OCI-M2 (cell line): ENCODE data around the gene KRTAP19-4.
"Not testable (repeated sequence)": the region's sequence is repeated elsewhere in the genome, so short reads cannot be mapped to it uniquely, and the experiment has no call there.

Experiments used
- DNase-seq: peaks from one replicate; lab custom pipeline; 2025; ENCODE audit not compliant: unreplicated experiment; lab: John Stamatoyannopoulos, UW

The KRTAP19-4 gene, protein sequence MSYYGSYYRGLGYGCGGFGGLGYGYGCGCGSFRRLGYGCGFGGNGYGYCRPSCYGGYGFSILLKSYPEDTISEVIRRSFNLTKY

DNA sequence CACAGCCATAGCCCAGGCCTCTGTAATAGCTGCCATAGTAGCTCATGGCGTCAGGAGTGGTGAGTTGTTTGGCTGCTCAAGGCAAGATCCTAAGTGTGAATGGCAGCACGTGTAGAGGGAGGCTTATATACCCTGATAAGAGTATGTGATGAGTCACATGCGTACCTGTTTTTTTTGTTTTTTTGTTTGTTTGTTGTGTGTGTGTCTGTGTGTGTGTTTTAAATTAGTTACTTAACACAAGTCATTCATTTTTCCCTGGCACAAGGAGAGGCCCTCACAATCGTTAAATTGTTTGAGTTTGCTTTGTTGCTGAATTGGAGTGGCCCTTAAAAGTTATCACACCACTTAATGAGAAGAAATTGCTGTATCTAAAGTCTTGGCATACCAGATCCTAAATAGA is at the start of gene KRTAP19-4:
TSS of gene KRTAP19-4 (minus strand) at position 101 of the 400 bp plus-strand sequence. CDS start at position 46, 55 bp downstream.
- DNase-seq = no peak

DNA sequence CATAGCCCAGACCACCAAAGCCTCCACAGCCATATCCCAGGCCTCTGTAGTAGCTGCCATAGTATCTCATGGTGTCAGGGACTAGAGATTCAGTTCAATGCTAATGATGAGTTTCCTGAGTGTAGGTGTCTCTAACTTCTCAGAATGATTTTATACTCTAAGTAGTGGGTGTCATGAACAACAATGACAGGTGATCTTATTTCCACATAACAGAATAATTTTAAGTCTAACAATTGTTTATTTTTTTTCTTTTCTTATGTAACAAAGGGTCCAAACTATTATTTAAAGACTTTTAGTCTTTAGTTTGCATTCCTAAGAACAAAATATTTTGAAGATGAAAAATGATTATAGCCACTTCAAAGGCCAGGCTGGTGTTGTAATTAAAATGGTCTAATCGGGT is 44.8 kb upstream of the KRTAP19-4 start, which contains the start of gene KRTAP19-6:
TSS of gene KRTAP19-6 (minus strand) at position 101 of the 400 bp plus-strand sequence. CDS start at position 70, 31 bp downstream.
- no peak for DNase-seq

DNA sequence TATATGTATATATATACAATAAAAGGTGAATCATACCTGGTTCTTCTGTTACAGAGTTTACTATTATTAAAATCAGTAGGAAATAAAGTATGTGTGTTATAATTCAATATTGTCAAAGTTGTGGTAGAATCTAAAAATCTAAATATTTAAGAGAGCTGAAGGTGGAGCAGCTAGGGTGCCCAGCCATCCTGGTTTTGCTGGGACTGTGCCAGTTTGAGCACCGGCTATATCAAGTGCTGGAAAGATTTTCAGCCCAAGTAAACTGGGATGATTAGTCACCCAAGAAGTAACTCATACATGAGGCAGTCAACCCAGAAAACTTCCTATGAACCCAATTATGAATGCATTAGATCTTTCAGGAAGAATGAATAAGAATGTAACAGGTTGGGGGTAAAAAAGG is 21.9 kb upstream of the KRTAP19-4 start:
- no peak for DNase-seq

DNA sequence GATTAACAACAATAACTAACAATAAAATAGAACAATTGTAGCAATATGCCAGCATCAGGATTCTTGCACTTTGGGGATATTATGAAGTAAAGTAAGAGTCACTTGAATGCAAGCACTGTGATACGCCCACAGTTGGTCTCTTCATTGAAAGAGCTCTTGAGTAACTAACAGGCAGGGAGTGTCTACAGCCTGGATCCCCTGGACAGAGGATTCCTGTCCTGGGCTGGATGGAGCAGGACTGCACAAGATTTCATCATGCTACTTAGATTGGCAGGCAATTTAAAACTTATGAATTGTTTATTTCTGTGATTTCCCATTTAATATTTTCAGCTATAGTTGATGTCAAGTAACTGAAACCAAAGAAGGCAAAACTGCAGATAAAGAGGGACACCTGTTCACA is 18.7 kb upstream of the KRTAP19-4 start:
- no peak for DNase-seq

DNA sequence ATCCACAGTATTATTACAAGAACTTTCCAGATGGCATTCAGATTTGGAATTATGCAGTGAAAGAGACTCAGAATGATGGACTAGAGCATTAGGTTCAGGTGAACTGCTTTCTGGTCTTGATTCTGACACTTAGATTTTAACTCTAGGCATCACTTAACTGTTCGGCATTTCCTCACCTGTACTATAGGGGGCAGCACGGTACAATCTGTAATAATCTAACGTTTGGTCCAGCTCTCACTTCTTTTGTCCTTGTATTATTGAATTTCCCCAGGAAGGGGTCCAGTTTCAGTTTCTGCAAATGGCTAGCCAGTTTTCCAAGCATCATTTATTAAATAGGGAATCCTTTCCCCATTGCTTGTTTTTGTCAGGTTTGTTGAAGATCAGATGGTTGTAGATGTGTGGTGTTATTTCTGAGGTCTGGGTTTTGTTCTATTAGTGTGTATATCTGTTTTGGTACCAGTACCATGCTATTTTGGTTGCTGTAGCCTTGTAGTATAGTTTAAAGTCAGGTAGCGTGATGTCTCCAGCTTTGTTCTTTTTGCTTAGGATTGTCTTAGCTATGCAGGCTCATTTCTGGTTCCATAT is 8.7 kb upstream of the KRTAP19-4 start:
- DNase-seq = not testable (repeated sequence)

DNA sequence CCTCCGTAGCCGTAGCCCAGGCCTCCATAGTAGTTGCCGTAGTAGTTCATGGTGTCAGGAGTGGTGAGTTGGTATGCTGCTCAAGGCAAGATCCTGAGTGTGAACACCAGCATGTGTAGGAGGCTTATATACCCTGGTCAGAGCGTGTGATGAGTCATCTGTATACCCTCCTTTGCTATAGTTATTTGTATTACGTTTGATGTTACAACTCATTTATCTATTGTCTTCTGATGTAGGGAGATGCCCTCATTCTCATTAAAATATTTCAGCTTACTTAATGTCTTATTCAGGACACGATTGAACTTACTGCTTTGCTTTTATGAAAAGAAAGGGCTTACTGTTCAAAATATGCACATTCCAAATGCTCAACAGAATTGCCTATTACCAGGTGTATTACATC is 5.1 kb upstream of the KRTAP19-4 start, which contains the start of gene KRTAP19-5:
TSS of gene KRTAP19-5 (minus strand) at position 101 of the 400 bp plus-strand sequence. CDS start at position 50, 51 bp downstream.
- DNase-seq = no peak

DNA sequence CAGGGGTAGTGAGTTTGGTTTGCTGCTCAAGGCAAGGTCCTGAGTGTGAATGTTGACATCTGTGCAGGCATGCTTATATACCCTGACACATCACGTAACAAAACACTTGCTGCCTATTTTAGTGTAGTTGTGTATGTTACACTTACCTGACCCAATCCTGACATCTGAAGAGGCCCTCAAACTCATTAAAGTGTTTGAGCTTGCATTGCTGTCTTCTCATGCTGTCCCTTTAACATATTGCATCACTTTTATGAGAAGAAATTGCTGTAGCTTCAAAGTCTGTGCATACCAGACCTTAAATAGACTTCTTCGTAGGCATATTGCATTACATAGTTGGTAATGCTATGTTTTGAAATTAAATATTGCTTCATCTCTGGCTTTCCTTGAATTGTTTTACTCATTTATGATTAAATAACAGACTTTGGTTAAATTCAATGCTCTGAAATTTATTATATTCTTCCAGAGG is 5.0 kb downstream of the KRTAP19-4 start, which contains the start of gene KRTAP19-3:
TSS of gene KRTAP19-3 (minus strand) at position 51 of the 466 bp plus-strand sequence. CDS start 56 bp downstream, outside the sequence.
- no peak for DNase-seq

DNA sequence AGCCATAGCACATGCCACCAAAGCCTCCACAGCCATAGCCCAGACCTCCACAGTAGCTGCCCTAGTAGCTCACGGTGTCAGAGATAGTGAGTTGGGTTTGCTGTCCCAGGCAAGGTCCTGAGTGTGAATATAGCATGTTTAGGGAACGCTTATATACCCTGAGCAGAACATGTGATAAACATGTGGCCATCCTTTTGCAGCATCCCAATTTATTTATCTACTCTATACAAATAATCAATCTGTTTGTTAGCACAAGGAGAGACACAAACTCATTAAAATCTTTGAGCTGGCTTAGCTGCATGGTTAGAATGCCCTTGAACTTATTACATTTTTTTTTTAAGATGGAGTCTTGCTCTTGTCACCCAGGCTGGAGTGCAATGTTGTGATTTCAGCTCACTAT is 9.6 kb downstream of the KRTAP19-4 start, which contains the start of gene KRTAP19-2:
TSS of gene KRTAP19-2 (minus strand) at position 101 of the 400 bp plus-strand sequence. CDS start at position 13, 88 bp downstream.
- no peak for DNase-seq

DNA sequence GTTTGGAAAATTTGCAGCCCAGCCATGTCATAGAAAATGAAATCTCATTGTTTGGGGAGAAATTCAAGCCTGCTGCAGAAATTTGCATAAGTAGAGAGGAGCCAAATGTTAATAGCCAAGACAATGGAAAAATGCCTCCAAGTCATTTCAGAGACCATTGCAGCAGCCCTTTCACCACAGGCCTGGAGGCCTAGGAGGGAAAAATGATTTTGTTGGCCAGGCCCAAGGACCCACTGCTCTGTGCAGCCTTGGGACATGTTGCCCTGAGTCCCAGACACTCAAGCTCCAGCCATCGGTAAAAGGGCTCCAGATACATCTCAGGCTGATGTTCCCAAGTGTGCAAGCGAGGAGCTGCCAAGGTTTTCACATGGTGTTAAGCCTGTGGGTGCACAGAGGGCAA is 10.8 kb downstream of the KRTAP19-4 start:
- no peak for DNase-seq

DNA sequence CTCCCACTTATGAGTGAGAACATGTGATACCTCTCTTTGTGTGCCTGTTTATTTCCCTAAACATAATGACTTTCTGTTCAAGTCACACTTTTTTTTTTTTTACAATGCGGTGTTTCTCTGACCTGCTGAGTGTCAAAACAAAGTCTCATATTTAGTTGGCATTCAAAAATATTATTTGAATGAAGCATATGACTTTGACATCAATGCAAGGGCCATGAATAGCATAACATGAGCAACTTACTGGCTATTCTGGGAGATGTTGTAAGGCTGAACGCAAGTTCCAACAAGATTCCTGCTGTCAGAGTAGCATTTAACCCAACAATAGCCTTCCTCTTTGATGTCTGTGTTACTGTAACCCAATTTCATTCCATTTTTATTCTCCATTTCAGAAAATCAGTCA is 14.8 kb downstream of the KRTAP19-4 start:
- DNase-seq = no peak

DNA sequence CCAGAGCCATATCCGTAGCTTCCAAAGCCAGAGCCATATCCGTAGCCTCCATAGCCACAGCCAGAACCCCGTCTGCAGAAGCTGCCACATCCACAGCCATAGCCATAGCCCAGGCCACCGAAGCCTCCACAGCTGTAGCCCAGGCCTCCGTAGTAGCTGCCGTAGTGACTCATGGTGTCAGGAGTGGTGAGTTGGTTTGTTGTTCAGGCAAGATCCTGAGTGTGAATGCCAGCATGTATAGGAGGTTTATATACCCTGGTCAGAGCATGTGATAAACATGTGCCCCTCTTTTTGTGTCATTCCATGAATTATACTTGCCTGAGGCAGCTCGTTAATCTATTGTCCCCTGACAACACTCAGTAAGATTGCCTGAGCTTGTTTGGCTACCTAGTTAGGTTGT is 16.8 kb downstream of the KRTAP19-4 start, which contains the start of gene KRTAP19-1:
TSS of gene KRTAP19-1 (minus strand) at position 223 of the 400 bp plus-strand sequence. CDS start at position 173, 50 bp downstream.
- DNase-seq = no peak

DNA sequence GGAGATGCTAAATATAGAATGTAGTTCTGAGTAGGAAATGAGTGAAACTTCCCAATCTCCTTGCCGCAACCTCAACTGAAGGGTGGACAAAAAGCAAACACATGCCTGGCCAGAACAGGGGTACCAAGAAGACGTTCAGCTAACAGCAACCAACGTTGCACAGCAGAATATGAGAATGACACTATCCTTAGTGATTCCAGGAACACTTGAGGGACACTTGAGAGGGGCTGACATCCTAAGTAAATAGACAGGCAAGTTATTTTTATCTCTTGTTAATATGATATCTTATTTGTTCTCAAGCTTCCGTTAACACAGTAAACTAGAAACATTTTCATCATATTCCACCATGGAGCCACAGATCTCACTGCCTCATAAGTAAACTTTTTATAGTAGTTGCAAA is 17.7 kb downstream of the KRTAP19-4 start:
- DNase-seq = no peak

DNA sequence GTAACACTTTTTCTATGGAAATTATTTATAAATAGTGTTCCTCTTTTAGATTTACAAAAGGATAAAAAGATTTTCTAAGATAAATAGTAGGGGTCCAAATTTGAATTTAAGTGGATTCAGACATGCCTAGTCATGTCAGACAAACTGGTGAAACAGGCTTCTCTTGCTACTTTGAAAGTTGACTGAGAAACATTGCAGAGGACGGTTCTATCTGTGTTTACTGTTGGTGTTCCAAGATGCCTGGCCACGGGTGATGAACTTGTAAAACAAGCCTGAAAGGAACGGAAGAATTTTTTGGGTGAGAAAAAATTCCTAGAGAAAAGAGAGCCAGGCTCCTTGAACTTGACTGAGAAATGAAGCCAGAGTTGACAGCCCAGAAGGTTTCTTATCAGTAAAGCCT is 19.0 kb downstream of the KRTAP19-4 start:
- DNase-seq = no peak

DNA sequence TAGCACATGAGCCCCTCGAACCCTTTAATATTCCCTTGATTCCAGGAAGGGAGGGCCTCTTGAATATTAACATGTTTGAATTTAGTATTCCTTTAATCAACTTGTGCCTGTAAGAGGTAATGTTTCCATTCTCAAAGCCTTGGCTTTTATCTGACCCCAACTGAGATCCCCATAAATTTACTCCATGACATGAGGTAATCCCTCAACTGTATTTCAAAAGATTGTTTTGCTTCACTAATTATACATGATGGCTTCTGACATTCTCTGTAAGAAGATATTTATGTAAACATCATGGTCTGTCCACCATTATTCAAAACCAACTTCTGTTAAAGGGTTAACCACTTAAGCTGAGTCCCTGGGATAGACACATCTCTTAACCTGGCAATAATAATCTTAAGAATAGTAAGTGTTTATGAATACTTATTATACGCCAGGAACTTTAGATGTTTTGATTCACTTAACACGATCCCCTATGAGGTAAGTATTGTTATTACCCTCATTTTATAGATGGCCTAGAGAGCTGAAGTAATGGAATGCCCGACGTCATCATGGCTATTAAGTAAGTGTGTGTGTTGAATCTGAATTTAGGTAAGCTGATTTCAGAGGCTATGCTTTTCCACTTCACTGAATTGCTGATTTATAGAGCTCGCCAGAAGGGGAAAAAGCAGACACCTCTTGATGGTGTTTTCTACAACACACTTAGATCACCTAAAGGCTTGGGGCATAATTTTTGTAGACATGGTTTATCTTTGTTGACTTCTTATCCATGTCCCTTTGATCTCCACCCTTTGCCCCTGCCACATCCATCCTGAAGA is 27.9 kb downstream of the KRTAP19-4 start:
- no peak for DNase-seq

DNA sequence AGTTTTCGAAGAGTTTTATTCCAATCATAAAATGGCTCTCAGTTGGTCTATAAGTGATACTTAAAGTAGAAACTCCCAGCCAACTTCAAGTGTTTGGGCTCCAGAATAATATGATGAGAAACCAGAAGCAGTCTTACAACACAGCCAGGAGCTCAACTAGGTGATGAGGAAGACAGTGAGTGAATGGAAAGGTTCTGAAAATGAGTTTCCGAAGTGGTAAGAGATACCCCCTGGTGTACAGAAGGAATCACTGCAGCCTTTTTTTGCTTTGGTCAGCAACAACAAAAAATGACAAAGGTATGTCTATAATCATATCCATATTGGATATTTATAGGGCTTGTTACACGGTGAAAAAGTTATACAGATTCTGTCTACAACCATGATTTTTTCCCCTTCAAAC is 33.3 kb downstream of the KRTAP19-4 start:
- no peak for DNase-seq

DNA sequence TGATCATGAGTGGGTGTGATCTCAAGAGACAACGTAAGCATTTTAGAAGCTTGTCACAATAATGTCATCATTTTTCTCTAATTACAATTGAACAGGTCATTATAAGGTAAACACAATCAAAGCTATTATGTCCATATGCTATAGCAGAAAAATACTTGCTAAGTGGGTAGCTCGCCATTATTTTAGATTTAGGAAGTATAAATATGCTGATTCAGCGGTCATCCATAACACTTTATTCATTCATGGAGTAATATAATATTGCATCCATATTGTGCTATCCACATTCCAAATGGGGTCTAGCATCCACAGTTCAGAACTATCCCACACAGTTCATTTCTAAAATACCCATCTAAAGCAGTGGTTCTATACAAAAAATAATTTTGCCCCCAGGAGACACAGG is 48.5 kb downstream of the KRTAP19-4 start:
- DNase-seq = no peak

DNA sequence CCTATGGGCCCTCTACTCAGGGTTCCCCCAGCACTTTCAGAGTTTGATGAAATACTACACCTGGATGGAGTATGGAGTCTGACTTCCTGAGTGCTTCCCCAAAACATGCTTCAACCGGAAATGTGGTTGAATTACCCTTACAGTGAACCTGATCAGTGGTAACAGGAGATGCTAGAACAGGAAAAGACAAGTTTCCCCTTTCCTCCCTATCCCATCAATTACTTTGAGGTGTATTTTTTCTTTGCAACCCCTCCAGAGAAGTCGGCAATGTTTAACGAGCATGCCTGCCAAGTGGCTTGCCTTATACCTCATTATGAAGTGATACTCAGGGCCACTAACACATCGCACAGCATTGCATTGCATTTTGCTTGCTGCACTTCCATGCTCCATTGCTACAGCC is 49.9 kb downstream of the KRTAP19-4 start:
- no peak for DNase-seq
